Astrocyte (in vitro differentiated cells and primary cell): ENCODE measurements around the gene ZNF174. TPM values are rescaled to one million over a fixed set of nuclear protein-coding genes. Genes with fewer than 3 reads are reported as not detected.

Experiments used
- DNase-seq: peaks from one replicate; pipeline ENCODE4 v3.0.0-alpha.2; 2010; ENCODE audit warnings: low read depth
- FAIRE-seq: peaks from 2 replicates; lab custom pipeline; 2011; peaks lifted over from hg19 to GRCh38; lab: Jason Lieb, UNC
- H2AFZ ChIP-seq: 2 replicates; pipeline ENCODE4 v1.6.0; 2012; ENCODE audit warnings: low read depth, low read length, inconsistent platforms
- H3K27ac ChIP-seq: 2 replicates; pipeline ENCODE4 v1.5.1; 2011; ENCODE audit warnings: low read depth, low read length, inconsistent platforms
- H3K27me3 ChIP-seq: 2 replicates; pipeline ENCODE4 v1.6.0; 2011; ENCODE audit warnings: low read length, inconsistent platforms; ENCODE audit not compliant: insufficient read depth
- H3K36me3 ChIP-seq: 2 replicates; pipeline ENCODE4 v1.5.1; 2011; ENCODE audit warnings: low read length, inconsistent platforms; ENCODE audit not compliant: insufficient read depth
- H3K4me1 ChIP-seq: 2 replicates; pipeline ENCODE4 v1.5.1; 2011; ENCODE audit warnings: low read length, inconsistent platforms; ENCODE audit not compliant: insufficient read depth
- H3K4me2 ChIP-seq: 2 replicates; pipeline ENCODE4 v1.6.0; 2012; ENCODE audit warnings: low read length, inconsistent platforms
- H3K4me3 ChIP-seq: 2 replicates; pipeline ENCODE4 v1.5.1; 2011; ENCODE audit warnings: low read depth, mild to moderate bottlenecking, low read length, inconsistent platforms; ENCODE audit not compliant: insufficient read depth
- H3K79me2 ChIP-seq: 2 replicates; pipeline ENCODE4 v1.6.0; 2012; ENCODE audit warnings: mild to moderate bottlenecking, low read length, inconsistent platforms; ENCODE audit not compliant: insufficient read depth
- H3K9ac ChIP-seq: 2 replicates; pipeline ENCODE4 v1.6.0; 2012; ENCODE audit warnings: mild to moderate bottlenecking, low read length, inconsistent platforms
- H3K9me3 ChIP-seq: 2 replicates; pipeline ENCODE4 v1.5.1; 2012; ENCODE audit warnings: low read depth, mild to moderate bottlenecking, low read length, inconsistent platforms; ENCODE audit not compliant: insufficient read depth
- H4K20me1 ChIP-seq: 2 replicates; pipeline ENCODE4 v1.6.0; 2012; ENCODE audit warnings: low read length, inconsistent platforms; ENCODE audit not compliant: insufficient read depth
- H3K27ac Mint-ChIP-seq: one replicate; pipeline ENCODE4 v1.8.0; 2021; ENCODE audit warnings: mild to moderate bottlenecking, mixed read lengths; ENCODE audit not compliant: unreplicated experiment
- H3K27me3 Mint-ChIP-seq: one replicate; pipeline ENCODE4 v1.8.0; 2021; ENCODE audit warnings: low read depth, mixed read lengths; ENCODE audit not compliant: unreplicated experiment
- H3K36me3 Mint-ChIP-seq: one replicate; pipeline ENCODE4 v1.8.0; 2021; ENCODE audit warnings: low read depth, mixed read lengths; ENCODE audit not compliant: unreplicated experiment
- H3K4me1 Mint-ChIP-seq: one replicate; pipeline ENCODE4 v1.8.0; 2021; ENCODE audit warnings: low read depth, mixed read lengths; ENCODE audit not compliant: unreplicated experiment
- H3K4me3 Mint-ChIP-seq: one replicate; pipeline ENCODE4 v1.8.0; 2021; ENCODE audit warnings: mild to moderate bottlenecking, moderate library complexity, mixed read lengths; ENCODE audit not compliant: unreplicated experiment
- H3K9me3 Mint-ChIP-seq: one replicate; pipeline ENCODE4 v1.8.0; 2021; ENCODE audit warnings: mild to moderate bottlenecking, mixed read lengths; ENCODE audit not compliant: unreplicated experiment
- EZH2 ChIP-seq: IDR thresholded peaks from 2 replicates; pipeline ENCODE4 v1.6.1; 2012; ENCODE audit warnings: mild to moderate bottlenecking, low read length, inconsistent platforms; ENCODE audit not compliant: insufficient read depth
- total RNA-seq: library from RNA; stranded (reverse); gene quantifications from 2 replicates; pipeline ENCODE4 v1.2.1, GENCODE V29; 2021
- TF ChIP-seq, protein P1 (sequence below): IDR thresholded peaks from 2 replicates; pipeline ENCODE4 v1.5.1; 2011; ENCODE audit warnings: low read depth, mild to moderate bottlenecking, inconsistent platforms, low read length, moderate library complexity; ENCODE audit not compliant: insufficient read depth

ZNF174 gene
- total RNA-seq, 1 donor from 2014 or later, result 9.7 TPM

DNA sequence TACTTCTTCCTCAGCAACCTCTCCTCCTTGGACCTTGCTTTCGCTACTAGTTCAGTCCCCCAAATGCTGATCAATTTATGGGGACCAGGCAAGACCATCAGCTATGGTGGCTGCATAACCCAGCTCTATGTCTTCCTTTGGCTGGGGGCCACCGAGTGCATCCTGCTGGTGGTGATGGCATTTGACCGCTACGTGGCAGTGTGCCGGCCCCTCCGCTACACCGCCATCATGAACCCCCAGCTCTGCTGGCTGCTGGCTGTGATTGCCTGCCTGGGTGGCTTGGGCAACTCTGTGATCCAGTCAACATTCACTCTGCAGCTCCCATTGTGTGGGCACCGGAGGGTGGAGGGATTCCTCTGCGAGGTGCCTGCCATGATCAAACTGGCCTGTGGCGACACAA, 44.9 kb upstream of the ZNF174 start:
- Histone ChIP-seq H3K4me3 (no peak overlapping the region), H3K4me1 (no peaks in the 10 kb centered on the region), H3K36me3 (no peaks in the 10 kb centered on the region), H2AFZ (no peak overlapping the region), H3K9ac (no peak overlapping the region), H3K27me3 (no peaks in the 10 kb centered on the region), H3K27ac (no peak overlapping the region), H3K4me2 (no peak overlapping the region), H3K9me3 (no peaks in the 10 kb centered on the region), H4K20me1 (no peaks in the 10 kb centered on the region), H3K79me2 (no peaks in the 10 kb centered on the region)
- Mint-ChIP-seq H3K27me3 (peaks cover 26% of the 10 kb centered on the region), H3K4me3 (no peak overlapping the region), H3K36me3 (no peaks in the 10 kb centered on the region), H3K4me1 (peaks cover 6% of the 10 kb centered on the region), H3K27ac (no peak overlapping the region), H3K9me3 (no peaks in the 10 kb centered on the region)
- DNase-seq (no peak), FAIRE-seq (no peak)
- TF ChIP-seq EZH2, result no peak
- TF ChIP-seq, protein P1, sequence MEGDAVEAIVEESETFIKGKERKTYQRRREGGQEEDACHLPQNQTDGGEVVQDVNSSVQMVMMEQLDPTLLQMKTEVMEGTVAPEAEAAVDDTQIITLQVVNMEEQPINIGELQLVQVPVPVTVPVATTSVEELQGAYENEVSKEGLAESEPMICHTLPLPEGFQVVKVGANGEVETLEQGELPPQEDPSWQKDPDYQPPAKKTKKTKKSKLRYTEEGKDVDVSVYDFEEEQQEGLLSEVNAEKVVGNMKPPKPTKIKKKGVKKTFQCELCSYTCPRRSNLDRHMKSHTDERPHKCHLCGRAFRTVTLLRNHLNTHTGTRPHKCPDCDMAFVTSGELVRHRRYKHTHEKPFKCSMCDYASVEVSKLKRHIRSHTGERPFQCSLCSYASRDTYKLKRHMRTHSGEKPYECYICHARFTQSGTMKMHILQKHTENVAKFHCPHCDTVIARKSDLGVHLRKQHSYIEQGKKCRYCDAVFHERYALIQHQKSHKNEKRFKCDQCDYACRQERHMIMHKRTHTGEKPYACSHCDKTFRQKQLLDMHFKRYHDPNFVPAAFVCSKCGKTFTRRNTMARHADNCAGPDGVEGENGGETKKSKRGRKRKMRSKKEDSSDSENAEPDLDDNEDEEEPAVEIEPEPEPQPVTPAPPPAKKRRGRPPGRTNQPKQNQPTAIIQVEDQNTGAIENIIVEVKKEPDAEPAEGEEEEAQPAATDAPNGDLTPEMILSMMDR, result no peak

DNA sequence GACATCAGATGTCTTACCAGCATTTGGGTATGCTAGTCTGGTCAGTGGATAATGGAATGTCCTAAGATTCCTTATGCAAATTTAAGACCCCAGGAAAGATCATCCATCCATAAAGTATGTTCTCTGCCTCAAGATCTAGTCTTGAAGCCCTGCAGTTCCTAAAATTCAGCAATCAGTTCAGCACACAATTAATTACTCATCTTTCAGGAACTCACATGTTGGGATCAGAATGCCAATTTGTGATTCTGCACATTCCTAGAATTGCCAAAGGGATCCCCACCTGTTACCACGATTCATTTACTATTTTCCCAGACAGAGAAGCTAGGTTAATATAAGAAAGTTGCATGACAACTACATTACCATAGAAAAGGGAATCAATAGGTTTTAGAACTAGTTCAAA, 42.1 kb upstream of the ZNF174 start:
- Histone ChIP-seq H3K9me3 (no peaks in the 10 kb centered on the region), H2AFZ (no peak overlapping the region), H3K4me3 (no peak overlapping the region), H3K4me1 (no peaks in the 10 kb centered on the region), H4K20me1 (no peaks in the 10 kb centered on the region), H3K27me3 (peaks cover 5% of the 10 kb centered on the region), H3K9ac (no peak overlapping the region), H3K4me2 (no peak overlapping the region), H3K36me3 (no peaks in the 10 kb centered on the region), H3K79me2 (no peaks in the 10 kb centered on the region), H3K27ac (no peak overlapping the region)
- peaks cover 30% of the 10 kb centered on the region for H3K27me3 Mint-ChIP-seq
- DNase-seq (peak; percentile 8), FAIRE-seq (no peak)
- TF ChIP-seq EZH2, result no peak
- TF ChIP-seq, protein P1, result no peak
- no peak overlapping the region for H3K4me3 Mint-ChIP-seq
- H3K27ac Mint-ChIP-seq, result no peak overlapping the region
- H3K4me1 Mint-ChIP-seq, result peaks cover 6% of the 10 kb centered on the region
- no peaks in the 10 kb centered on the region for H3K9me3 Mint-ChIP-seq
- no peaks in the 10 kb centered on the region for H3K36me3 Mint-ChIP-seq

DNA sequence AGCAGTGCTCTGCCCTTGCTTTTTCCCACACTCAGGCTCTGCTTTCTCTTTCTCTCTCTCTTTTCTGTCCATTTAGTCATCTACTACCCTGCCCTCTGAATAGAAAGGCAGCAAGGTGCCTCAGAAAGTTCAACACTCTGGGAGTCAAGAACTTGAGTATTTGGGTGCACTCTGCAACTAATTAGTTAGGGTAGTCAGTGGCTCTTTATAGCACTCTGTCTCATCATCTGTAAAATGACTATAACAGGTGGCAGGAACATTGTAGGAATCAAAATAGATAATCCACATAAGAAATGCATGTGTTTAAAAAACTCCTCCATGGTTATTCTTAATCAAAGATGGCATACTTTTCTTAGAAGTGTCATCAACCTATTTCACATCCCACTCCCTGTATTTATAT, 38.1 kb upstream of the ZNF174 start:
- Mint-ChIP-seq H3K4me3 (no peak overlapping the region), H3K9me3 (peaks cover 9% of the 10 kb centered on the region), H3K27me3 (peaks cover 14% of the 10 kb centered on the region), H3K27ac (no peak overlapping the region), H3K4me1 (peaks cover 6% of the 10 kb centered on the region), H3K36me3 (no peaks in the 10 kb centered on the region)
- Histone ChIP-seq H3K4me1 (no peaks in the 10 kb centered on the region), H3K4me3 (no peak overlapping the region), H3K27ac (no peak overlapping the region), H3K27me3 (peaks cover 5% of the 10 kb centered on the region), H3K9me3 (peaks cover 3% of the 10 kb centered on the region), H3K79me2 (no peaks in the 10 kb centered on the region), H3K36me3 (no peaks in the 10 kb centered on the region), H2AFZ (no peak overlapping the region), H3K9ac (no peak overlapping the region), H4K20me1 (no peaks in the 10 kb centered on the region), H3K4me2 (no peak overlapping the region)
- DNase-seq, result no peak
- no peak for FAIRE-seq
- no peak for TF ChIP-seq EZH2
- TF ChIP-seq, protein P1, result no peak
